GM12864 (cell line): ENCODE measurements around the gene CHST11.

Source experiments
- DNase-seq: peaks from one replicate; pipeline ENCODE4 v3.0.0-alpha.2; 2011; ENCODE audit warnings: low read depth
- H3K4me3 ChIP-seq: 2 replicates; pipeline ENCODE4 v1.5.1; 2011; ENCODE audit warnings: mild to moderate bottlenecking, low read depth, low read length, control low read depth
- CTCF ChIP-seq: IDR thresholded peaks from 2 replicates; pipeline ENCODE4 v1.5.1; 2011; ENCODE audit warnings: low read depth, mild to moderate bottlenecking, moderate library complexity, low read length, control low read depth, inconsistent platforms; ENCODE audit errors: missing control alignments

Gene CHST11

GRCh38 chr12:104438134-104438533, 18.6 kb upstream of the CHST11 start:
- no peak for TF ChIP-seq CTCF
- no peak for DNase-seq
- no peak overlapping the region for H3K4me3 ChIP-seq

GRCh38 chr12:104439137-104439536, 17.6 kb upstream of the CHST11 start:
- TF ChIP-seq CTCF = no peak
- no peak for DNase-seq
- no peak overlapping the region for H3K4me3 ChIP-seq

GRCh38 chr12:104443008-104443407, 13.7 kb upstream of the CHST11 start:
- H3K4me3 ChIP-seq = no peak overlapping the region
- no peak for DNase-seq
- no peak for TF ChIP-seq CTCF

GRCh38 chr12:104446646-104447421, 9.9 kb upstream of the CHST11 start:
- TF ChIP-seq CTCF = no peak
- no peak overlapping the region for H3K4me3 ChIP-seq
- no peak for DNase-seq

- H3K4me3 ChIP-seq = no peak overlapping the region
- TF ChIP-seq CTCF = no peak
- DNase-seq = no peak
Observed at GRCh38 chr12:104448031-104448430, 8.7 kb upstream of the CHST11 start.

- no peak overlapping the region for H3K4me3 ChIP-seq
- no peak for DNase-seq
- no peak for TF ChIP-seq CTCF
Observed at GRCh38 chr12:104448451-104448850, 8.3 kb upstream of the CHST11 start.

GRCh38 chr12:104450700-104451099, 6.0 kb upstream of the CHST11 start:
- DNase-seq = no peak
- no peak overlapping the region for H3K4me3 ChIP-seq
- TF ChIP-seq CTCF = no peak
